Keratinocyte (primary cell): Measurements from ENCODE around the gene DIAPH2. TPM values are rescaled to one million over a fixed set of nuclear protein-coding genes. Genes with fewer than 3 reads are reported as not detected.

Source experiments
- DNase-seq: peaks from one replicate; pipeline ENCODE4 v3.0.0-alpha.2; 2011; ENCODE audit warnings: low read depth, missing footprints, low spot score
- FAIRE-seq: peaks from 2 replicates; lab custom pipeline; 2011; peaks lifted over from hg19 to GRCh38; lab: Jason Lieb, UNC
- H2AFZ ChIP-seq: 2 replicates; pipeline ENCODE4 v1.6.0; 2012; ENCODE audit warnings: low read length, control low read depth, inconsistent platforms; ENCODE audit not compliant: control insufficient read depth
- H3K27ac ChIP-seq: 2 replicates; pipeline ENCODE4 v1.5.1; 2011; ENCODE audit warnings: low read length; ENCODE audit not compliant: control insufficient read depth, insufficient read depth
- H3K27me3 ChIP-seq: 3 replicates; pipeline ENCODE4 v1.6.0; 2011; ENCODE audit warnings: low read length; ENCODE audit not compliant: control insufficient read depth, insufficient read depth; ENCODE audit errors: extremely low read depth
- H3K36me3 ChIP-seq, 2 experiments: 2 replicates in 1 of 2; 3 replicates in 1 of 2; pipeline ENCODE4 v1.5.1; 2011; ENCODE audit warnings: low read length in 2 of 2, mild to moderate bottlenecking in 1 of 2; ENCODE audit not compliant: control insufficient read depth in 2 of 2, insufficient read depth in 2 of 2; ENCODE audit errors: extremely low read depth in 1 of 2
- H3K4me1 ChIP-seq: 3 replicates; pipeline ENCODE4 v1.5.1; 2011; ENCODE audit warnings: low read length; ENCODE audit not compliant: control insufficient read depth, insufficient read depth; ENCODE audit errors: extremely low read depth
- H3K4me2 ChIP-seq: 3 replicates; pipeline ENCODE4 v1.6.0; 2011; ENCODE audit warnings: low read depth, low read length; ENCODE audit not compliant: control insufficient read depth, insufficient read depth; ENCODE audit errors: extremely low read depth
- H3K4me3 ChIP-seq, 3 experiments: fragments of 200-600 bp in 1 of 3; sonication (generic) in 1 of 3; 2 replicates in 2 of 3; 3 replicates in 1 of 3; pipeline ENCODE4 v1.5.1; 2011 to 2016; ENCODE audit warnings: low read length in 3 of 3, mild to moderate bottlenecking in 3 of 3, control low read depth in 2 of 3, inconsistent platforms in 1 of 3, low read depth in 1 of 3, mixed read lengths in 1 of 3, mixed run types in 1 of 3, moderate library complexity in 1 of 3; ENCODE audit not compliant: control insufficient read depth in 2 of 3, insufficient read depth in 2 of 3; ENCODE audit errors: extremely low read depth in 1 of 3
- H3K79me2 ChIP-seq: 2 replicates; pipeline ENCODE4 v1.6.0; 2012; ENCODE audit warnings: low read length; ENCODE audit not compliant: control insufficient read depth, insufficient read depth
- H3K9ac ChIP-seq: 3 replicates; pipeline ENCODE4 v1.6.0; 2011; ENCODE audit warnings: low read length; ENCODE audit not compliant: control insufficient read depth, insufficient read depth; ENCODE audit errors: extremely low read depth
- H3K9me1 ChIP-seq: 3 replicates; pipeline ENCODE4 v1.6.0; 2011; ENCODE audit warnings: low read length; ENCODE audit not compliant: control insufficient read depth, insufficient read depth; ENCODE audit errors: extremely low read depth
- H3K9me3 ChIP-seq: 2 replicates; pipeline ENCODE4 v1.5.1; 2012; ENCODE audit warnings: low read depth, low read length; ENCODE audit not compliant: control insufficient read depth
- H4K20me1 ChIP-seq: 3 replicates; pipeline ENCODE4 v1.6.0; 2011; ENCODE audit warnings: low read length; ENCODE audit not compliant: control insufficient read depth, insufficient read depth; ENCODE audit errors: extremely low read depth
- EZH2 ChIP-seq: IDR thresholded peaks from one replicate; pipeline ENCODE4 v1.6.1; 2012; ENCODE audit warnings: inconsistent platforms, mild to moderate bottlenecking, low read length, moderate library complexity
- dilution Hi-C: fragments of 300-500 bp; cut with MboI; formaldehyde crosslinking; loops from one replicate; pipeline ENCODE4 v1.7.0; 2020; ENCODE audit warnings: low sequenced_read_pairs; ENCODE audit not compliant: extremely low pct_ligation_motif_present
- polyA plus RNA-seq, 5 experiments: library from polyadenylated mRNA; depleted of rRNA in 3 of 5; stranded (reverse) in 3 of 5; stranded (forward) in 1 of 5; unstranded in 1 of 5; fragments of >200 nt; gene quantifications; 1 replicate in 1 of 5; 2 replicates in 3 of 5; 3 replicates in 1 of 5; pipeline versions ENCODE4 v1.2.1 to v1.2.3, GENCODE V29; 2011 to 2012; ENCODE audit warnings: missing spikeins in 2 of 5, low read depth in 1 of 5, low replicate concordance in 1 of 5
- TF ChIP-seq, protein P1 (sequence below), 3 experiments: IDR thresholded peaks in 1 of 3; conservative IDR thresholded peaks in 1 of 3; optimal IDR thresholded peaks in 1 of 3; 2 replicates in 2 of 3; 3 replicates in 1 of 3; pipeline versions ENCODE3 to v1.5.1; 2011; ENCODE audit warnings: low read length in 3 of 3, mild to moderate bottlenecking in 3 of 3, moderate library complexity in 2 of 3, control low read depth in 1 of 3, inconsistent platforms in 1 of 3; ENCODE audit not compliant: insufficient read depth in 2 of 3; ENCODE audit errors: extremely low read depth in 1 of 3

Gene DIAPH2
- polyA plus RNA-seq, 1 donor (not counting 4 experiments of a cell fraction or from before 2014, with no cell fraction given) = 7.4 TPM

DNA sequence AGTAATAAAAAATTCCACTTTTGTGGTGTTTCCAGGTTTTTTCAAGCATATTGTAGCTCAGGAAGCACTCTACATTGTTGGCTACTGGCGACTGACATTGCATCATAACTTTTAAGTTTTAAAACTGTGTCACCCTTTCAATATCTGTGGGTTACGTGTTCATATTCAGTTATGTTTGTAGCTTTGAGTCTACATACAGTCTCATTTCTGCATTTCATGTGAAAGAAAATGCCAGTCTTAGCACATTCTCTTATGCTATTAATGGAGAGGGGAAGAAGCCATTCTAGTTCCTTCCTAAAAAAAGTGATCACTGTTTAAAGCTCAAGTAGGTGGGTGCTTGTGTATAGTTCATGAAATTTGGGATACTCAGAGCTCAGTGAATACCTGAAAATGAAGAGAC lies 38.1 kb downstream of the DIAPH2 start:
- DNase-seq = no peak
- dilution Hi-C loops = no loop called here
- H4K20me1 ChIP-seq = no peaks in the 10 kb centered on the region

DNA sequence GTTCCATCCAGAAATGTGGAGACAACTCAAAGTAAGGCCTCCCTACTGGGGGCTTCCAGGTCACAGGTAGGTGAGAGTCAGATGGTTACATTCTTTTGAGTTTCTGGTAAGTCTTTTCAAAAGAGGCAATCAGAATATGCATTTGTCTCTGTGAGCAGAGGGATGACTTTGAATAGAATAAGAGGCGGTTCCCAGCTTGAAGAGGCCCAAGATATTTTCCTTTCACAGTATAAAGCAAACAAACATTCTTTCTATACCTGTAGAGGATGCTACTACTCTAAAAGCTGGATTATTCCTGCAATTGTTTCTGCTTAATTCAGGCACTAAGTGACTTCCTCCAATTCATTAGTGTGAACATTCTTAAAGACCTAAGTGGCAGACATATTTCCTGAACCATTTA lies 44.4 kb downstream of the DIAPH2 start:
- FAIRE-seq = no peak

More for the DNA sequence above, 38.1 kb downstream of the DIAPH2 start:
- no peaks in the 10 kb centered on the region for H3K9me3 ChIP-seq
- H3K4me3 ChIP-seq = no peak overlapping the region
- H2AFZ ChIP-seq = no peak overlapping the region
- TF ChIP-seq, protein P1, sequence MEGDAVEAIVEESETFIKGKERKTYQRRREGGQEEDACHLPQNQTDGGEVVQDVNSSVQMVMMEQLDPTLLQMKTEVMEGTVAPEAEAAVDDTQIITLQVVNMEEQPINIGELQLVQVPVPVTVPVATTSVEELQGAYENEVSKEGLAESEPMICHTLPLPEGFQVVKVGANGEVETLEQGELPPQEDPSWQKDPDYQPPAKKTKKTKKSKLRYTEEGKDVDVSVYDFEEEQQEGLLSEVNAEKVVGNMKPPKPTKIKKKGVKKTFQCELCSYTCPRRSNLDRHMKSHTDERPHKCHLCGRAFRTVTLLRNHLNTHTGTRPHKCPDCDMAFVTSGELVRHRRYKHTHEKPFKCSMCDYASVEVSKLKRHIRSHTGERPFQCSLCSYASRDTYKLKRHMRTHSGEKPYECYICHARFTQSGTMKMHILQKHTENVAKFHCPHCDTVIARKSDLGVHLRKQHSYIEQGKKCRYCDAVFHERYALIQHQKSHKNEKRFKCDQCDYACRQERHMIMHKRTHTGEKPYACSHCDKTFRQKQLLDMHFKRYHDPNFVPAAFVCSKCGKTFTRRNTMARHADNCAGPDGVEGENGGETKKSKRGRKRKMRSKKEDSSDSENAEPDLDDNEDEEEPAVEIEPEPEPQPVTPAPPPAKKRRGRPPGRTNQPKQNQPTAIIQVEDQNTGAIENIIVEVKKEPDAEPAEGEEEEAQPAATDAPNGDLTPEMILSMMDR (optimal IDR thresholded peaks at IDR 0.05 in 1 of 3, IDR thresholded peaks at IDR 0.05 in 1 of 3, conservative IDR thresholded peaks at IDR 0.05 in 1 of 3; ENCODE audit: extremely low read depth in 1 of 3, insufficient read depth in 2 of 3, low read length in 3 of 3) = no peak
- TF ChIP-seq EZH2 = no peak
- no peak overlapping the region for H3K27ac ChIP-seq
- no peaks in the 10 kb centered on the region for H3K36me3 ChIP-seq
- no peaks in the 10 kb centered on the region for H3K9me1 ChIP-seq
- H3K27me3 ChIP-seq = no peaks in the 10 kb centered on the region
- H3K79me2 ChIP-seq = no peaks in the 10 kb centered on the region
- H3K9ac ChIP-seq = no peak overlapping the region
- no peaks in the 10 kb centered on the region for H3K4me1 ChIP-seq
- no peak for FAIRE-seq
- H3K4me2 ChIP-seq = no peak overlapping the region

More for the DNA sequence above, 44.4 kb downstream of the DIAPH2 start:
- no peak overlapping the region for H3K4me2 ChIP-seq
- no peaks in the 10 kb centered on the region for H3K27me3 ChIP-seq
- TF ChIP-seq, protein P1 (optimal IDR thresholded peaks at IDR 0.05 in 1 of 3, IDR thresholded peaks at IDR 0.05 in 1 of 3, conservative IDR thresholded peaks at IDR 0.05 in 1 of 3; ENCODE audit: extremely low read depth in 1 of 3, insufficient read depth in 2 of 3, low read length in 3 of 3) = no peak
- no peak for TF ChIP-seq EZH2
- H3K27ac ChIP-seq = no peak overlapping the region
- H3K4me1 ChIP-seq = no peaks in the 10 kb centered on the region
- H3K36me3 ChIP-seq = no peaks in the 10 kb centered on the region
- dilution Hi-C loops = no loop called here
- H3K9me1 ChIP-seq = no peaks in the 10 kb centered on the region
- H3K9ac ChIP-seq = no peak overlapping the region
- DNase-seq = no peak
- no peak overlapping the region for H2AFZ ChIP-seq
- H4K20me1 ChIP-seq = no peaks in the 10 kb centered on the region
- no peaks in the 10 kb centered on the region for H3K79me2 ChIP-seq
- no peak overlapping the region for H3K4me3 ChIP-seq
- no peaks in the 10 kb centered on the region for H3K9me3 ChIP-seq
